ENCODE measurements around the gene SMAP1.

DNA sequence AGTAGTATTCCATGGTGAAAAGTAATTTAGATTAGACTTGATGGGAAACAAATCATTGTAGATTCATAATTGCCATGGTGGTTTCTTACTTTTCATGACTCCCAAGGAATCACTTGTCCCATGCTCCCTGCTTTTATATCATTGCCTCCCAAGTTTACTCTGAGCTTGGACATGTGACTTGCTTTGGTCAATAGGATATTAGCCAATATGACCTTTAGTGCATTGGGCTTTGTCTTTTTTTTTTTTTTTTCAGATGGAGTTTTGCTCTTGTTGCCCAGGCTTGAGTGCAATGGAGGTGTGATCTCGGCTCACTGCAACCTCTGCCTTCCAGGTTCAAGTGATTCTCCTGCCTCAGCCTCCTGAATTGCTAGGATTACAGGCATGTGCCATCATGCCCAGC lies 15.5 kb upstream of the SMAP1 start:
- TF ChIP-seq, protein P1, sequence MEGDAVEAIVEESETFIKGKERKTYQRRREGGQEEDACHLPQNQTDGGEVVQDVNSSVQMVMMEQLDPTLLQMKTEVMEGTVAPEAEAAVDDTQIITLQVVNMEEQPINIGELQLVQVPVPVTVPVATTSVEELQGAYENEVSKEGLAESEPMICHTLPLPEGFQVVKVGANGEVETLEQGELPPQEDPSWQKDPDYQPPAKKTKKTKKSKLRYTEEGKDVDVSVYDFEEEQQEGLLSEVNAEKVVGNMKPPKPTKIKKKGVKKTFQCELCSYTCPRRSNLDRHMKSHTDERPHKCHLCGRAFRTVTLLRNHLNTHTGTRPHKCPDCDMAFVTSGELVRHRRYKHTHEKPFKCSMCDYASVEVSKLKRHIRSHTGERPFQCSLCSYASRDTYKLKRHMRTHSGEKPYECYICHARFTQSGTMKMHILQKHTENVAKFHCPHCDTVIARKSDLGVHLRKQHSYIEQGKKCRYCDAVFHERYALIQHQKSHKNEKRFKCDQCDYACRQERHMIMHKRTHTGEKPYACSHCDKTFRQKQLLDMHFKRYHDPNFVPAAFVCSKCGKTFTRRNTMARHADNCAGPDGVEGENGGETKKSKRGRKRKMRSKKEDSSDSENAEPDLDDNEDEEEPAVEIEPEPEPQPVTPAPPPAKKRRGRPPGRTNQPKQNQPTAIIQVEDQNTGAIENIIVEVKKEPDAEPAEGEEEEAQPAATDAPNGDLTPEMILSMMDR (conservative IDR thresholded peaks at IDR 0.05; ENCODE audit: low read depth in 2 of 2) = no peak
- TF ChIP-seq EZH2 (IDR thresholded peaks at IDR 0.05; ENCODE audit: low read depth, unreplicated experiment) (no peak), POLR2AphosphoS5 (IDR thresholded peaks at IDR 0.05; ENCODE audit: low read depth) (no peak), EZH2phosphoT487 (IDR thresholded peaks at IDR 0.05; ENCODE audit: unreplicated experiment) (no peak), ZNF114 (CRISPR knock-in tag; IDR thresholded peaks at IDR 0.05) (no peak), ETS1 (IDR thresholded peaks at IDR 0.05) (no peak), JUNB (IDR thresholded peaks at IDR 0.05; ENCODE audit: unreplicated experiment) (no peak), CREB1 (CRISPR knock-in tag; IDR thresholded peaks at IDR 0.05; ENCODE audit: low read depth) (no peak)
